Measurements from ENCODE around the gene HPD.
"Not testable (repeated sequence)": the region's sequence is repeated elsewhere in the genome, so short reads cannot be mapped to it uniquely, and the experiment has no call there.

The HPD gene

GRCh38 chr12:121861636-121862254 lies 3.1 kb upstream of the HPD start:
- DNase-seq, result no peak

DNA sequence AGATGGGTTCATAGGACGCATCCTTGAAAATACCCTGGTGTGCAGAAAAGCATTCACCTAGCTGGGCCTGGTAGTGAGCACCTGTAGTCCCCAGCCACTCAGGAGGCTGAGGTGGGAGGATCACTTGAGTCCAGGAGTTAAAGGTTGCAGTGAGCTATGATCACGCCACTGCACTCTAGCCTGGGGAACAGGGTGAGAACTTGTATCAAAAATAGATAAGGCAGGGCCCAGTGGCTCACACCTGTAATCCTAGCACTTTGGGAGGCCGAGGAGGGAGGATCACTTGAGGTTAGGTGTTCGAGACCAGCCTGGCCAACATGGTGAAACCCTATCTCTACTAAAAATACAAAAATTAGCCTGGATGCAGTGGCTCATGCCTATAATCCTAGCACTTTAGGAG lies 2.0 kb upstream of the HPD start:
- not testable (repeated sequence) for DNase-seq

DNA sequence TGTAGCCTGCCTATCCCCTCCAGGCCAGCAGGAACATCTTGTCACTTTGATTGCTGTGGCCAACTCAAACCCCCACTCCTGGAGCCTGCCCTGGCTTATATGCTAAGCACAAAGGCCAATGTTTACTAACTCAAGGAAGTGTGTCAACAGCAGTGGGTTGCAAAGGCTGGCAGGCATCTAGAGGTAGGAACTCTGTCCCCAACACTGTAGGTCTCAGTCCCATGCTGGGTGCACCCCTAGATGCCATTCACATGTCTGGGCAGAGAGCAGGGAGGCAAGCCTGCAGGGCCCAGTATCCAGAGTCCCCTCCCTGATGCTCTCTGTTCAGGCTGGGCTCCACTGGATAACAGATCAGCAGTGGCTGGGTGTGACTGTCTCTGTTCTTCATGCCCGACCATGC lies 1.6 kb upstream of the HPD start:
- no peak for DNase-seq

- no peak for DNase-seq
Measured at GRCh38 chr12:121858318-121858661, 369 bp downstream of the HPD start.

DNA sequence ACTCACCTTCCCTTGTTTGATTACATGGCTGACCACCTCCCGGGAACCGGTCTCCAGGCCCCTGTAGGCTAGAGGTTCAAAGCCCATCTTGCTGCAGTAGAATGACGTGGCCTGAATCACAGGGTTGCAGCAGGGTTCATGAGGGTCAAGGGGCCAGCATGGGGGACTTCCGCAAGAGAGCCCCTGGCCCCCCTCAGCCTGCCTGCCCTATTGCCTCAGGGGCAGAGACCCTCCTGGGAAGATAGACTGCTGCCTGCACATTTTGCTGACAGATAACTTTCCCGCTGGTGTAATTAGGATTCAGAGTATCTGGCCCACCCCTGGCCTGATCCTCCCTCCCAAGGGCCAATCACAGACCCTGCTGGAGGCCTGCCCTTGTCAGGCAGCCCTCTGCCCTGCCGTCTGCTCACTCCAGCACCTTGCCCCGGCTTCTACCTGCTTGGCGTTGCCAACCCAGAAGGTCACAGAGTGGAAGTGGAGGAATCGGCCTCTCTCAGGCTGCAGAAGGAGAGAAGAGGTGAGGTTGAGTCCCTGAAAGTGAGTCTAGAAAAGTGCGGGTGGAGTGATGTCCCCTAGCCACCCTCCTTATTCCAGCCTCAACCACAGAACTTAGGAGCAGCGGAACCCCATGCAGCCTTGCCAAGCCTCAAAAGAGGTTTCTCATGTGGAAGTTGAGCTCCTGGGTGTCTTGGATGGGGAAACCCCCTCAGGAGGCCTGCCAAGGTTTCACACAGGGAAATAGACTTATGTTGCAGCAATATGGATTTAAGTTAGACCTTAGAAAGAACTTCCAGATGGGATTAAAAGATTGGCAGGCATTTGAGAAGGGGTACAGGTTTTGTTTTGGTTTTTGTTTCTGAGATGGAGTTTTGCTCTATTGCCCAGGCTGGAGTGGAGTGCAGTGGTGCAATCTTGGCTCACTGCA lies 1.1 kb downstream of the HPD start:
- DNase-seq, result no peak

- DNase-seq, result not testable (repeated sequence)
Measured at GRCh38 chr12:121852392-121852791, 6.3 kb downstream of the HPD start.

- DNase-seq, result no peak
Measured at GRCh38 chr12:121849665-121850064, 9.0 kb downstream of the HPD start.

GRCh38 chr12:121849211-121849610 lies 9.4 kb downstream of the HPD start:
- no peak for DNase-seq

DNA sequence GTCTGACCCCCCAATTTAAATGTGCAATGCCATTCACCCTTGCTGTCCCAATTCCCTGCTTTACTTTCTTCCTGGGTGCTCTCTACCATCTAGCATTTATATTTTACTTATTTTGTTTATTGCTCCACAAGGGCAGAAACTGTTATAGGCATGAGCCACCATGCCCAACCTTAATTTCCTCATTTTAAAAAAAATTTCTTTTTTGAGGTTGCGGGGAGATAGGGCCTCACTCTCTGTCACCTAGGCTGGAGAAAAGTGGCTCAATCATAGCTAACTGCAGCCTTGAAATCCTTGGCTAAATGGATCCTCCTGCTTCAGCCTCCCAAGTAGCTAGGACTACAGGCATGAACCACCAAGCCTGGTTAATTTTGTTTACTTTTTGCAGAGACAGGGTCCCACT lies 13.0 kb downstream of the HPD start:
- no peak for DNase-seq

GRCh38 chr12:121843236-121843982 lies 15.2 kb downstream of the HPD start:
- DNase-seq, result no peak

GRCh38 chr12:121839993-121840761 lies 18.5 kb downstream of the HPD start:
- no peak for DNase-seq

- no peak for DNase-seq
Measured at GRCh38 chr12:121839106-121839992, 19.3 kb downstream of the HPD start.

- DNase-seq, result no peak
Measured at GRCh38 chr12:121838126-121838525, 20.5 kb downstream of the HPD start.

DNA sequence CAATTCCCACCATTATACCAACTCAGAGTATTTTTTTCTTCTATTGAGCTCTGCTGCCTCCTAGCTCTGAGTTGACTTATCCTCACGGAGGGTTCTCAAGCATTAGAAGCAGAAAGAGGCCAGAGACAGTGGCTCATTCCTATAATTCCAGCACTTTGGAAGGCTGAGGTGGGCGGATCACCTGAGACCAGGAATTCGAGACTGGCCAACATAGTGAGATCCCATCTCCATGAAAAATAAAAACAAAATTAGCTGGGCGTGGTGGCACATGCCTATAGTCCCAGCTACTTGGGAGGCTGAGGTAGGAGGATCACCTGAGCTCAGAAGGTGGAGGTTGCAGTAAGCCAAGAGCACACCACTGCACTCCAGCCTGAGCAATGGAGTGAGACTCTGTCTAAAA lies 21.0 kb downstream of the HPD start:
- no peak for DNase-seq

- no peak for DNase-seq
Measured at GRCh38 chr12:121831571-121832245, 27.0 kb downstream of the HPD start.

- DNase-seq, result no peak
Measured at GRCh38 chr12:121830588-121831265, 27.9 kb downstream of the HPD start.

GRCh38 chr12:121830134-121830533 lies 28.5 kb downstream of the HPD start:
- DNase-seq, result no peak

GRCh38 chr12:121829250-121829918 lies 29.3 kb downstream of the HPD start:
- no peak for DNase-seq

DNA sequence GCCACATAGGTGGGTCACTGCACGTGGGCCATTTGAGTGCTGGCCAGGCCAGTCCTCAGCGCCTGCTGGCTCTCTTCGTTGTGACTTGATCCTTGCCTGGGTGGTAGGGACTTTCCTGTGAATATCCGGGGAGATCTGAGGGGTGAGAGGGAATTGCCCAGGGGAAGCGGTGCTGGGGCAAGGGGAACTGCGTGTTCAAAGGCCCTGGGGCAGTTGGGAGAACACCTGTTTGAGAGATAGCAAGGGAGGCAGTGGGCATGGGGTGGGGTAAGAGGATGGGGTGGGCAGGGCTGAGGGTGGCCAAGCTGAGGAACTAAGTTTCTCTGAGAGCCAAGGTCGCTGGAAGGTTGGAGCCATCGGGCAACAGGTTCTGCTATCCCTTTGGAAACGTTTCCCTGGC lies 29.8 kb downstream of the HPD start:
- no peak for DNase-seq

GRCh38 chr12:121828306-121828705 lies 30.4 kb downstream of the HPD start:
- no peak for DNase-seq

Data from cortex of kidney (tissue), 1 donor.